PFSK-1 (cell line): ENCODE data around the gene C15orf39.

Experiments
- POLR2AphosphoS5 ChIP-seq: IDR thresholded peaks from 2 replicates; pipeline ENCODE4 v1.6.1; 2012; ENCODE audit warnings: low read depth, mild to moderate bottlenecking, control low read depth, low read length, moderate library complexity
- SIN3A ChIP-seq: IDR thresholded peaks from 2 replicates; pipeline ENCODE4 v1.6.1; 2012; ENCODE audit warnings: mild to moderate bottlenecking, low read length, moderate library complexity, borderline replicate concordance; ENCODE audit not compliant: insufficient read depth
- TAF1 ChIP-seq: IDR thresholded peaks from 2 replicates; pipeline ENCODE4 v1.6.1; 2012; ENCODE audit warnings: low read length, control low read depth, borderline replicate concordance; ENCODE audit not compliant: insufficient read depth
- TF ChIP-seq, protein P1 (sequence below), 2 experiments: IDR thresholded peaks; 2 replicates each; pipeline versions ENCODE4 v1.6.1 to v1.8.0; 2011 to 2012; ENCODE audit warnings: low read depth in 2 of 2, low read length in 2 of 2, control low read depth in 1 of 2, inconsistent platforms in 1 of 2, mild to moderate bottlenecking in 1 of 2, moderate library complexity in 1 of 2; ENCODE audit not compliant: insufficient read depth in 1 of 2

- TF ChIP-seq TAF1: no peak
- TF ChIP-seq, protein P1, sequence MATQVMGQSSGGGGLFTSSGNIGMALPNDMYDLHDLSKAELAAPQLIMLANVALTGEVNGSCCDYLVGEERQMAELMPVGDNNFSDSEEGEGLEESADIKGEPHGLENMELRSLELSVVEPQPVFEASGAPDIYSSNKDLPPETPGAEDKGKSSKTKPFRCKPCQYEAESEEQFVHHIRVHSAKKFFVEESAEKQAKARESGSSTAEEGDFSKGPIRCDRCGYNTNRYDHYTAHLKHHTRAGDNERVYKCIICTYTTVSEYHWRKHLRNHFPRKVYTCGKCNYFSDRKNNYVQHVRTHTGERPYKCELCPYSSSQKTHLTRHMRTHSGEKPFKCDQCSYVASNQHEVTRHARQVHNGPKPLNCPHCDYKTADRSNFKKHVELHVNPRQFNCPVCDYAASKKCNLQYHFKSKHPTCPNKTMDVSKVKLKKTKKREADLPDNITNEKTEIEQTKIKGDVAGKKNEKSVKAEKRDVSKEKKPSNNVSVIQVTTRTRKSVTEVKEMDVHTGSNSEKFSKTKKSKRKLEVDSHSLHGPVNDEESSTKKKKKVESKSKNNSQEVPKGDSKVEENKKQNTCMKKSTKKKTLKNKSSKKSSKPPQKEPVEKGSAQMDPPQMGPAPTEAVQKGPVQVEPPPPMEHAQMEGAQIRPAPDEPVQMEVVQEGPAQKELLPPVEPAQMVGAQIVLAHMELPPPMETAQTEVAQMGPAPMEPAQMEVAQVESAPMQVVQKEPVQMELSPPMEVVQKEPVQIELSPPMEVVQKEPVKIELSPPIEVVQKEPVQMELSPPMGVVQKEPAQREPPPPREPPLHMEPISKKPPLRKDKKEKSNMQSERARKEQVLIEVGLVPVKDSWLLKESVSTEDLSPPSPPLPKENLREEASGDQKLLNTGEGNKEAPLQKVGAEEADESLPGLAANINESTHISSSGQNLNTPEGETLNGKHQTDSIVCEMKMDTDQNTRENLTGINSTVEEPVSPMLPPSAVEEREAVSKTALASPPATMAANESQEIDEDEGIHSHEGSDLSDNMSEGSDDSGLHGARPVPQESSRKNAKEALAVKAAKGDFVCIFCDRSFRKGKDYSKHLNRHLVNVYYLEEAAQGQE (IDR thresholded peaks at IDR 0.05; ENCODE audit: insufficient read depth in 1 of 2, low read depth in 2 of 2, low read length in 2 of 2): no peak
- TF ChIP-seq POLR2AphosphoS5: no peak
- TF ChIP-seq SIN3A: no peak
These were observed 36.5 kb downstream of the C15orf39 start for GRCh38 chr15:75238150-75238549.
